Hepatocyte (in vitro differentiated cells): ENCODE measurements around the gene GPR157. TPM values are rescaled to one million over a fixed set of nuclear protein-coding genes. Genes with fewer than 3 reads are reported as not detected.

Experiments used
- DNase-seq: peaks from one replicate; pipeline ENCODE4 v3.0.0-alpha.2; 2016; ENCODE audit warnings: low spot score
- H2AFZ ChIP-seq: fragments of 200-600 bp; sonication (generic); 2 replicates; pipeline ENCODE4 v1.6.0; 2016; ENCODE audit warnings: antibody characterized with exemption, mild to moderate bottlenecking
- H3K27ac ChIP-seq: fragments of 200-600 bp; sonication (generic); 2 replicates; pipeline ENCODE4 v1.5.1; 2016; ENCODE audit warnings: mild to moderate bottlenecking
- H3K27me3 ChIP-seq: fragments of 200-600 bp; sonication (generic); 2 replicates; pipeline ENCODE4 v1.6.1; 2016
- H3K36me3 ChIP-seq: fragments of 200-600 bp; sonication (generic); replicated peaks from 2 replicates; pipeline ENCODE4 v1.5.1; 2016; ENCODE audit warnings: low read depth; ENCODE audit not compliant: insufficient read depth
- H3K4me1 ChIP-seq: fragments of 200-600 bp; sonication (generic); 2 replicates; pipeline ENCODE4 v1.5.1; 2016; ENCODE audit warnings: mild to moderate bottlenecking, moderate library complexity; ENCODE audit not compliant: insufficient read depth
- H3K4me2 ChIP-seq: fragments of 200-600 bp; sonication (generic); 2 replicates; pipeline ENCODE4 v1.6.0; 2016
- H3K4me3 ChIP-seq: fragments of 200-600 bp; sonication (generic); 2 replicates; pipeline ENCODE4 v1.5.1; 2016; ENCODE audit warnings: mild to moderate bottlenecking
- H3K79me2 ChIP-seq: fragments of 200-600 bp; sonication (generic); 2 replicates; pipeline ENCODE4 v1.6.0; 2017; ENCODE audit warnings: mild to moderate bottlenecking
- H3K9me2 ChIP-seq: fragments of 200-600 bp; sonication (generic); replicated peaks from 2 replicates; pipeline ENCODE4 v1.6.0; 2017; ENCODE audit warnings: mild to moderate bottlenecking; ENCODE audit not compliant: insufficient read depth
- H3K9me3 ChIP-seq: fragments of 200-600 bp; sonication (generic); 2 replicates; pipeline ENCODE4 v1.5.1; 2016; ENCODE audit warnings: low read depth, mild to moderate bottlenecking
- H4K20me1 ChIP-seq: fragments of 200-600 bp; sonication (generic); 2 replicates; pipeline ENCODE4 v1.6.0; 2016; ENCODE audit warnings: mild to moderate bottlenecking; ENCODE audit not compliant: insufficient read depth, poor library complexity, severe bottlenecking
- CTCF ChIP-seq: fragments of 200-600 bp; sonication (generic); IDR thresholded peaks from 2 replicates; pipeline ENCODE4 v1.5.1; 2016; ENCODE audit warnings: antibody characterized with exemption, mild to moderate bottlenecking; ENCODE audit not compliant: poor library complexity
- EZH2 ChIP-seq: fragments of 200-600 bp; sonication (generic); IDR thresholded peaks from 2 replicates; pipeline ENCODE4 v1.6.1; 2016; ENCODE audit warnings: antibody characterized with exemption, mild to moderate bottlenecking, borderline replicate concordance
- EZH2phosphoT487 ChIP-seq: fragments of 200-600 bp; sonication (generic); IDR thresholded peaks from one replicate; pipeline ENCODE4 v1.6.1; 2018; ENCODE audit warnings: antibody characterized with exemption, mild to moderate bottlenecking, low read depth, moderate library complexity; ENCODE audit not compliant: unreplicated experiment, severe bottlenecking
- WGBS: methylation state at CpG from one replicate; pipeline ENCODE4 v1.1.6; 2016; ENCODE audit warnings: low lambda C conversion rate; ENCODE audit errors: missing lambda C conversion rate; 5-methylcytosine and 5-hydroxymethylcytosine counted together
- polyA plus RNA-seq: library from polyadenylated mRNA; unstranded; fragments of >200 nt; fragmentation: Nextera tagmentation; extraction: Ambion mirVana; gene quantifications from 2 replicates; pipeline ENCODE4 v1.2.1, GENCODE V29; 2016
- total RNA-seq: library from RNA; depleted of rRNA; stranded (reverse); fragments of >200 nt; gene quantifications from 2 replicates; pipeline ENCODE4 v1.2.3, GENCODE V29; 2014

The GPR157 gene
- total and polyA plus RNA-seq, 2 experiments from 2014 or later: 14.4 to 18.6 TPM

GRCh38 chr1:9115351-9116205 is 13.3 kb downstream of the GPR157 start:
- 71% methylated on average over 5 of the region's 5 CpGs for WGBS
- TF ChIP-seq CTCF (no peak), EZH2phosphoT487 (no peak), EZH2 (no peak)
- H3K27me3 ChIP-seq: no peaks in the 10 kb centered on the region
- peak; percentile 36 for DNase-seq
- no peaks in the 10 kb centered on the region for H3K9me2 ChIP-seq
- H2AFZ ChIP-seq: no peak overlapping the region
- no peaks in the 10 kb centered on the region for H3K9me3 ChIP-seq
- H3K79me2 ChIP-seq: peaks cover 6% of the 10 kb centered on the region
- no peak overlapping the region for H3K4me2 ChIP-seq
- H3K36me3 ChIP-seq: no peaks in the 10 kb centered on the region
- H4K20me1 ChIP-seq: no peaks in the 10 kb centered on the region
- H3K4me3 ChIP-seq: no peak overlapping the region
- peaks cover 23% of the 10 kb centered on the region for H3K4me1 ChIP-seq
- H3K27ac ChIP-seq: peak overlapping the region; percentile 26

DNA sequence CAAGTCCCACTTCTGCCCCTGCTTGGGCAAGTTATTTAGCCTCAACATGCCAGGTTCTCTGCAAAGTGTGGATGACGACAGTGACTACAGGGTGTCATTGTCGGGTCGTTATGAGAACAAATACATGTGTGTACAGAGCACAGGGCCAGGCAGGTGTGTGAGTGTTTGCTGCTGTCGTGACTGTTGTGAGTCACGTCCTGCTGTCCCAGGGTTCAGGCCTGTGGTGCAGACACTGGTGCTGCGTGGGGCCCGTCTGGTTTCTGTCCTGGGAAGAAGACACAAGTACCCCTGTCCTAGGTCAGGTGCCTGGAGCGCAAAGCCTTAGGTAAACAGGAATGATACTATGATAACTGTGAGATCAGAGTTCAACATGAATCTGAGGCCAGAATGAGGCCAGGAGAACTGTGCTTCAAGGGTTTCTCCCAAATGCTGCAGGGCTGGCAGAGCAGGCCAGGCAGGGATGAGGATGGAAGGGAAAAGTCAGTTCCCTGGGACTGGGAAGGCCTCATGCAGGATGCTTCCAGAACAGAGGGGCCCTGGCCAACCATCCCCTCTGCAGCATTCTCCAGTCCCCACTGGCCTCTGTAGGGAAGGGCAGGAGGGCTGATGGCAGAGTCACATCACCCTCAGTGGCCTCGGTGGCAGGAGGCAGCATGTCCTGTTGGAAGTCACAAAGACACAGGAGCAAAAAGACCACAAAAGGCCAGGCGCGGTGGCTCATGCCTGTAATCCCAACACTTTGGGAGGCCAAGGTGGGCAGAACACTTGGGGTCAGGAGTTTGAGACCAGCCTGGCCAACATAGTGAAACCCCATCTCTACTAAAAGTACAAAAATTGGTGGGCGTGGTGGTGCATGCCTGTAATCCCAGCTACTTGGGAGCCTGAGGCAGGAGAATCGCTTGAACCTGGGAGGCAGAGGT is 15.7 kb downstream of the GPR157 start:
- no peaks in the 10 kb centered on the region for H4K20me1 ChIP-seq
- 66% methylated on average over 13 of the region's 13 CpGs for WGBS
- H3K27ac ChIP-seq: peak overlapping the region; percentile 98

GRCh38 chr1:9111957-9112356 is 16.9 kb downstream of the GPR157 start:
- Histone ChIP-seq H2AFZ (no peak overlapping the region), H3K27me3 (no peaks in the 10 kb centered on the region), H3K4me1 (peaks cover 23% of the 10 kb centered on the region), H4K20me1 (no peaks in the 10 kb centered on the region), H3K4me3 (no peak overlapping the region), H3K27ac (peak overlapping the region; percentile 98), H3K4me2 (no peak overlapping the region), H3K36me3 (no peaks in the 10 kb centered on the region), H3K9me3 (no peaks in the 10 kb centered on the region), H3K9me2 (no peaks in the 10 kb centered on the region), H3K79me2 (peaks cover 4% of the 10 kb centered on the region)
- 91% methylated on average over 9 of the region's 9 CpGs for WGBS
- TF ChIP-seq EZH2 (no peak), EZH2phosphoT487 (no peak), CTCF (no peak)
- DNase-seq: no peak

More for the DNA sequence above, 15.7 kb downstream of the GPR157 start:
- Histone ChIP-seq H3K4me2 (no peak overlapping the region), H3K4me3 (no peak overlapping the region), H2AFZ (no peak overlapping the region), H3K36me3 (no peaks in the 10 kb centered on the region), H3K4me1 (peaks cover 23% of the 10 kb centered on the region), H3K9me3 (no peaks in the 10 kb centered on the region), H3K9me2 (no peaks in the 10 kb centered on the region), H3K27me3 (no peaks in the 10 kb centered on the region), H3K79me2 (peaks cover 4% of the 10 kb centered on the region)
- no peak for TF ChIP-seq CTCF
- TF ChIP-seq EZH2phosphoT487: no peak
- no peak for TF ChIP-seq EZH2
- peak; percentile 79 for DNase-seq
